Effector memory CD8-positive, alpha-beta T cell (primary cell): Measurements from ENCODE around the gene PCDHA4.
A peak's percentile ranks its signal among the peaks of the same experiment; 100 is the strongest.
"Not testable (repeated sequence)": the region's sequence is repeated elsewhere in the genome, so short reads cannot be mapped to it uniquely, and the experiment has no call there.

Experiments
- ATAC-seq: fragments of 150-1000 bp; cut with Tn5 transposase; replicated peaks from 2 replicates; pipeline ENCODE4 v1.10.0; 2021; ENCODE audit warnings: mild to moderate bottlenecking, moderate library complexity
- DNase-seq, 3 experiments: peaks; one replicate each; pipeline ENCODE4 v3.0.0; 2021
- H3K27ac Mint-ChIP-seq, 2 donors: one replicate each; pipeline ENCODE4 v1.8.0; 2022; ENCODE audit warnings: mild to moderate bottlenecking in 2 of 2, mixed read lengths in 2 of 2, moderate library complexity in 2 of 2
- H3K27me3 Mint-ChIP-seq, 2 donors: one replicate each; pipeline ENCODE4 v1.8.0; 2022; ENCODE audit warnings: mixed read lengths in 2 of 2
- H3K36me3 Mint-ChIP-seq: one replicate; pipeline ENCODE4 v1.8.0; 2022; ENCODE audit warnings: mild to moderate bottlenecking, moderate library complexity, mixed read lengths; ENCODE audit not compliant: insufficient read depth
- H3K4me1 Mint-ChIP-seq, 2 donors: one replicate each; pipeline ENCODE4 v1.8.0; 2022; ENCODE audit warnings: low read depth in 2 of 2, mixed read lengths in 2 of 2
- H3K4me3 Mint-ChIP-seq, 2 donors: one replicate each; pipeline ENCODE4 v1.8.0; 2022; ENCODE audit warnings: mild to moderate bottlenecking in 2 of 2, mixed read lengths in 2 of 2, moderate library complexity in 2 of 2
- H3K9me3 Mint-ChIP-seq, 2 donors: one replicate each; pipeline ENCODE4 v1.8.0; 2022; ENCODE audit warnings: mixed read lengths in 2 of 2
- total RNA-seq, 9 experiments: gene quantifications; one replicate each; lab custom pipeline; 2026; lab: John Stamatoyannopoulos, UW

The PCDHA4 gene
- total RNA-seq = 0 to 0.10 (median 0) reads per million in 9 experiments

GRCh38 chr5:140806834-140807775 lies at the start of gene PCDHA4:
Gene PCDHA4, plus strand, starts transcription at chr5:140807068.
- no peak within 1 kb of the TSS for H3K27ac Mint-ChIP-seq
- ATAC-seq = no peak
- H3K36me3 Mint-ChIP-seq = peaks cover 3% of the 10 kb centered on the region
- DNase-seq = no peak
- H3K27me3 Mint-ChIP-seq = peaks cover 22 to 25% of the 10 kb centered on the region in 2 donors
- peaks cover 0 to 6% of the 10 kb centered on the region in 2 donors for H3K9me3 Mint-ChIP-seq
- no peak within 1 kb of the TSS for H3K4me3 Mint-ChIP-seq
- no peaks in the 10 kb centered on the region for H3K4me1 Mint-ChIP-seq

- Mint-ChIP-seq H3K9me3 (peaks cover 0 to 6% of the 10 kb centered on the region in 2 donors), H3K27me3 (no peaks in the 10 kb centered on the region)
- ATAC-seq = no peak
These were observed 42.5 kb upstream of the PCDHA4 start for GRCh38 chr5:140764177-140764973.

GRCh38 chr5:140767444-140767843 lies 39.4 kb upstream of the PCDHA4 start:
- Mint-ChIP-seq H3K36me3 (no peaks in the 10 kb centered on the region), H3K27me3 (no peaks in the 10 kb centered on the region), H3K27ac (no peak overlapping the region), H3K4me1 (no peaks in the 10 kb centered on the region), H3K4me3 (no peak overlapping the region), H3K9me3 (peaks cover 0 to 9% of the 10 kb centered on the region in 2 donors)
- ATAC-seq (no peak), DNase-seq (no peak)

More at GRCh38 chr5:140764177-140764973, 42.5 kb upstream of the PCDHA4 start:
- Mint-ChIP-seq H3K4me3 (no peak overlapping the region), H3K4me1 (no peaks in the 10 kb centered on the region), H3K27ac (no peak overlapping the region), H3K36me3 (no peaks in the 10 kb centered on the region)
- no peak for DNase-seq

- no peaks in the 10 kb centered on the region for H3K36me3 Mint-ChIP-seq
- H3K27me3 Mint-ChIP-seq = peaks cover 13 to 30% of the 10 kb centered on the region in 2 donors
- H3K9me3 Mint-ChIP-seq = peaks cover 15 to 26% of the 10 kb centered on the region in 2 donors
- DNase-seq (no peak), ATAC-seq (no peak)
- H3K4me1 Mint-ChIP-seq = no peaks in the 10 kb centered on the region
- H3K4me3 Mint-ChIP-seq = no peak overlapping the region
- peak overlapping the region in 1 of 2 donors; percentile 16 for H3K27ac Mint-ChIP-seq
These were observed 26.4 kb upstream of the PCDHA4 start for GRCh38 chr5:140780512-140780911.

GRCh38 chr5:140785905-140786686 lies 20.8 kb upstream of the PCDHA4 start, which contains the start of gene PCDHA1:
Gene PCDHA1, plus strand, starts transcription at chr5:140786140.
- DNase-seq = no peak
- H3K27ac Mint-ChIP-seq = no peak within 1 kb of the TSS
- H3K36me3 Mint-ChIP-seq = no peaks in the 10 kb centered on the region
- peaks cover 14 to 28% of the 10 kb centered on the region in 2 donors for H3K27me3 Mint-ChIP-seq
- peaks cover 11 to 20% of the 10 kb centered on the region in 2 donors for H3K9me3 Mint-ChIP-seq
- H3K4me3 Mint-ChIP-seq = no peak within 1 kb of the TSS
- H3K4me1 Mint-ChIP-seq = no peaks in the 10 kb centered on the region
- ATAC-seq = no peak

- DNase-seq, H3K36me3 Mint-ChIP-seq, H3K27ac Mint-ChIP-seq, ATAC-seq, H3K4me1 Mint-ChIP-seq, H3K4me3 Mint-ChIP-seq: not testable (repeated sequence)
- H3K9me3 Mint-ChIP-seq = peaks cover 7 to 11% of the 10 kb centered on the region in 2 donors
- H3K27me3 Mint-ChIP-seq = peaks cover 21 to 29% of the 10 kb centered on the region in 2 donors
These were observed 19.4 kb upstream of the PCDHA4 start for GRCh38 chr5:140787422-140787821.

GRCh38 chr5:140787849-140788504 lies 18.9 kb upstream of the PCDHA4 start:
- ATAC-seq, H3K27ac Mint-ChIP-seq, H3K4me1 Mint-ChIP-seq, DNase-seq, H3K4me3 Mint-ChIP-seq, H3K36me3 Mint-ChIP-seq: not testable (repeated sequence)
- H3K27me3 Mint-ChIP-seq = peaks cover 27 to 34% of the 10 kb centered on the region in 2 donors
- peaks cover 7 to 11% of the 10 kb centered on the region in 2 donors for H3K9me3 Mint-ChIP-seq

- H3K36me3 Mint-ChIP-seq = no peaks in the 10 kb centered on the region
- peaks cover 26 to 30% of the 10 kb centered on the region in 2 donors for H3K27me3 Mint-ChIP-seq
- no peaks in the 10 kb centered on the region for H3K4me1 Mint-ChIP-seq
- no peak for ATAC-seq
- DNase-seq = no peak
- H3K4me3 Mint-ChIP-seq = no peak overlapping the region
- no peak overlapping the region for H3K27ac Mint-ChIP-seq
- peaks cover 0 to 2% of the 10 kb centered on the region in 2 donors for H3K9me3 Mint-ChIP-seq
These were observed 15.8 kb upstream of the PCDHA4 start for GRCh38 chr5:140791089-140791488.

GRCh38 chr5:140794595-140795258 lies 12.1 kb upstream of the PCDHA4 start, which contains the start of gene PCDHA2:
Gene PCDHA2, plus strand, starts transcription at chr5:140794852.
- Mint-ChIP-seq H3K4me3 (no peak within 1 kb of the TSS), H3K27me3 (peaks cover 21 to 23% of the 10 kb centered on the region in 2 donors), H3K4me1 (no peaks in the 10 kb centered on the region), H3K27ac (no peak within 1 kb of the TSS), H3K36me3 (no peaks in the 10 kb centered on the region), H3K9me3 (peaks cover 0 to 2% of the 10 kb centered on the region in 2 donors)
- ATAC-seq (no peak), DNase-seq (no peak)

GRCh38 chr5:140795259-140795641 lies 11.6 kb upstream of the PCDHA4 start:
- H3K9me3 Mint-ChIP-seq = peaks cover 0 to 2% of the 10 kb centered on the region in 2 donors
- no peaks in the 10 kb centered on the region for H3K4me1 Mint-ChIP-seq
- ATAC-seq = no peak
- H3K27ac Mint-ChIP-seq = no peak overlapping the region
- H3K27me3 Mint-ChIP-seq = peaks cover 18 to 25% of the 10 kb centered on the region in 2 donors
- DNase-seq = no peak
- H3K4me3 Mint-ChIP-seq = no peak overlapping the region
- no peaks in the 10 kb centered on the region for H3K36me3 Mint-ChIP-seq

- H3K9me3 Mint-ChIP-seq, H3K4me3 Mint-ChIP-seq, H3K4me1 Mint-ChIP-seq, H3K27ac Mint-ChIP-seq, DNase-seq, ATAC-seq, H3K36me3 Mint-ChIP-seq: not testable (repeated sequence)
- peaks cover 18 to 25% of the 10 kb centered on the region in 2 donors for H3K27me3 Mint-ChIP-seq
These were observed 10.7 kb upstream of the PCDHA4 start for GRCh38 chr5:140796072-140796717.
